Stomach (tissue), 9 donors: ENCODE data around the gene PIN1. TPM values are rescaled to one million over a fixed set of nuclear protein-coding genes. Genes with fewer than 3 reads are reported as not detected.

Experiments used
- DNase-seq, 2 donors: peaks; one replicate each; pipeline versions ENCODE4 v3.0.0 to v3.0.0-alpha.2; 2013 to 2019
- H3K27ac ChIP-seq, 5 donors: fragments of 200-600 bp in 4 of 5; sonication (generic) in 4 of 5; one replicate each; pipeline ENCODE4 v1.5.1; 2013 to 2019; ENCODE audit warnings: mild to moderate bottlenecking in 1 of 5, moderate library complexity in 1 of 5
- H3K27me3 ChIP-seq, 3 donors: fragments of 200-600 bp; sonication (generic); one replicate each; pipeline ENCODE4 v1.5.1; 2017 to 2019; ENCODE audit warnings: mixed run types in 1 of 3
- H3K36me3 ChIP-seq, 4 donors: fragments of 200-600 bp; sonication (generic); 1 replicate in 3 of 4; 2 replicates in 1 of 4; pipeline ENCODE4 v1.5.1; 2016 to 2019
- H3K4me1 ChIP-seq, 4 donors: fragments of 200-600 bp; sonication (generic); one replicate each; pipeline ENCODE4 v1.5.1; 2016 to 2019
- H3K4me3 ChIP-seq, 4 donors: fragments of 200-600 bp; sonication (generic) in 3 of 4; one replicate each; pipeline ENCODE4 v1.5.1; 2016 to 2019; ENCODE audit warnings: mild to moderate bottlenecking in 1 of 4
- H3K9me3 ChIP-seq, 4 donors: fragments of 200-600 bp; sonication (generic); one replicate each; pipeline ENCODE4 v1.5.1; 2016 to 2019
- EP300 ChIP-seq: sonication (generic); formaldehyde crosslinking; IDR thresholded peaks from one replicate; pipeline ENCODE4 v1.6.1; 2017; ENCODE audit warnings: antibody characterized with exemption
- POLR2A ChIP-seq, 4 donors: fragments of 450-650 bp; IDR thresholded peaks; one replicate each; pipeline ENCODE4 v1.6.1; 2016; ENCODE audit warnings: antibody characterized with exemption in 4 of 4, control low read depth in 2 of 4, mild to moderate bottlenecking in 1 of 4, moderate library complexity in 1 of 4
- POLR2AphosphoS5 ChIP-seq, 3 donors: sonication (generic); formaldehyde crosslinking; IDR thresholded peaks; one replicate each; pipeline ENCODE4 v1.6.1; 2016; ENCODE audit warnings: antibody characterized with exemption in 3 of 3
- WGBS, 5 donors: extraction: QIAGEN DNeasy Blood & Tissue Kit in 3 of 5; methylation state at CpG; one replicate each; pipeline versions ENCODE4 v1.1.5 to v1.1.7; 2013 to 2018; 5-methylcytosine and 5-hydroxymethylcytosine counted together
- intact Hi-C: fragments of 100-400 bp; cut with DNase I; formaldehyde crosslinking; loops from one replicate; pipeline ENCODE4 v1.15.1; 2023; ENCODE audit warnings: low total_unique reads
- polyA plus RNA-seq, 3 donors: library from polyadenylated mRNA; stranded (reverse); fragments of 200-250 nt; gene quantifications; one replicate each; pipeline ENCODE4 v1.2.3, GENCODE V29; 2013
- total RNA-seq, 5 donors: library from RNA; depleted of rRNA; stranded (reverse); fragments of >200 nt; gene quantifications; one replicate each; pipeline versions ENCODE4 v1.1.0 to v1.2.3, GENCODE V29; 2014 to 2016
- TF ChIP-seq, protein P1 (sequence below), 7 experiments: fragments of 450-650 bp in 4 of 7; fragments of 200-600 bp in 3 of 7; sonication (generic) in 3 of 7; IDR thresholded peaks; one replicate each; pipeline ENCODE4 v1.5.1; 2016 to 2019; ENCODE audit warnings: antibody characterized with exemption in 7 of 7, control low read depth in 2 of 7, mild to moderate bottlenecking in 1 of 7
- donor health status: healthy with polysubstance abuse.
- donor health status: Bipolar disorder and iron deficiency.
- donor health status: healthy.

PIN1 gene
- total and polyA plus RNA-seq, 8 donors = 24.2 to 105 (median 82.8) TPM

- intact Hi-C loops = no loop called here
- no peak for DNase-seq
- no peaks in the 10 kb centered on the region for H3K36me3 ChIP-seq
- H3K4me1 ChIP-seq = no peaks in the 10 kb centered on the region
- WGBS, 5 donors = 26 to 47% (median 40%) methylated on average over 13 to 16 of the region's 16 CpGs
- H3K9me3 ChIP-seq = no peaks in the 10 kb centered on the region
- TF ChIP-seq EP300 (no peak), POLR2AphosphoS5 (IDR thresholded peaks at IDR 0.05) (no peak), POLR2A (IDR thresholded peaks at IDR 0.05) (no peak)
- TF ChIP-seq, protein P1, sequence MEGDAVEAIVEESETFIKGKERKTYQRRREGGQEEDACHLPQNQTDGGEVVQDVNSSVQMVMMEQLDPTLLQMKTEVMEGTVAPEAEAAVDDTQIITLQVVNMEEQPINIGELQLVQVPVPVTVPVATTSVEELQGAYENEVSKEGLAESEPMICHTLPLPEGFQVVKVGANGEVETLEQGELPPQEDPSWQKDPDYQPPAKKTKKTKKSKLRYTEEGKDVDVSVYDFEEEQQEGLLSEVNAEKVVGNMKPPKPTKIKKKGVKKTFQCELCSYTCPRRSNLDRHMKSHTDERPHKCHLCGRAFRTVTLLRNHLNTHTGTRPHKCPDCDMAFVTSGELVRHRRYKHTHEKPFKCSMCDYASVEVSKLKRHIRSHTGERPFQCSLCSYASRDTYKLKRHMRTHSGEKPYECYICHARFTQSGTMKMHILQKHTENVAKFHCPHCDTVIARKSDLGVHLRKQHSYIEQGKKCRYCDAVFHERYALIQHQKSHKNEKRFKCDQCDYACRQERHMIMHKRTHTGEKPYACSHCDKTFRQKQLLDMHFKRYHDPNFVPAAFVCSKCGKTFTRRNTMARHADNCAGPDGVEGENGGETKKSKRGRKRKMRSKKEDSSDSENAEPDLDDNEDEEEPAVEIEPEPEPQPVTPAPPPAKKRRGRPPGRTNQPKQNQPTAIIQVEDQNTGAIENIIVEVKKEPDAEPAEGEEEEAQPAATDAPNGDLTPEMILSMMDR (IDR thresholded peaks at IDR 0.05) = no peak
- H3K27me3 ChIP-seq = peaks cover 0 to 13% (median 0%) of the 10 kb centered on the region in 3 donors
- no peak overlapping the region for H3K27ac ChIP-seq
- no peak overlapping the region for H3K4me3 ChIP-seq
Measured at GRCh38 chr19:9871626-9872338, 36.7 kb downstream of the PIN1 start.

GRCh38 chr19:9872618-9873242 lies 37.6 kb downstream of the PIN1 start:
- intact Hi-C loops = no loop called here
- 91 to 95% (median 94%) methylated on average over 8 of the region's 8 CpGs for WGBS, 5 donors
- DNase-seq = no peak
- TF ChIP-seq POLR2A (IDR thresholded peaks at IDR 0.05) (no peak), POLR2AphosphoS5 (IDR thresholded peaks at IDR 0.05) (no peak), EP300 (no peak)
- TF ChIP-seq, protein P1 (IDR thresholded peaks at IDR 0.05) = no peak
- no peak overlapping the region for H3K27ac ChIP-seq
- no peaks in the 10 kb centered on the region for H3K4me1 ChIP-seq
- no peaks in the 10 kb centered on the region for H3K36me3 ChIP-seq
- H3K9me3 ChIP-seq = no peaks in the 10 kb centered on the region
- H3K27me3 ChIP-seq = peaks cover 0 to 13% (median 0%) of the 10 kb centered on the region in 3 donors
- no peak overlapping the region for H3K4me3 ChIP-seq

GRCh38 chr19:9875031-9875627 lies 40.0 kb downstream of the PIN1 start:
- Histone ChIP-seq H3K4me1 (no peaks in the 10 kb centered on the region), H3K27ac (no peak overlapping the region), H3K9me3 (no peaks in the 10 kb centered on the region), H3K27me3 (peaks cover 0 to 26% (median 0%) of the 10 kb centered on the region in 3 donors), H3K36me3 (no peaks in the 10 kb centered on the region), H3K4me3 (no peak overlapping the region)
- intact Hi-C loops = no loop called here
- WGBS, 5 donors = 66 to 76% (median 72%) methylated on average over 13 of the region's 13 CpGs
- no peak for TF ChIP-seq EP300
- TF ChIP-seq POLR2A (IDR thresholded peaks at IDR 0.05) = no peak
- TF ChIP-seq POLR2AphosphoS5 (IDR thresholded peaks at IDR 0.05) = no peak
- TF ChIP-seq, protein P1 (IDR thresholded peaks at IDR 0.05) = no peak
- no peak for DNase-seq

GRCh38 chr19:9875796-9876195 lies 40.7 kb downstream of the PIN1 start:
- H3K4me3 ChIP-seq = no peak overlapping the region
- no peak for DNase-seq
- H3K27me3 ChIP-seq = peaks cover 0 to 28% (median 0%) of the 10 kb centered on the region in 3 donors
- no peak for TF ChIP-seq POLR2A (IDR thresholded peaks at IDR 0.05)
- no peak for TF ChIP-seq EP300
- no peak for TF ChIP-seq POLR2AphosphoS5 (IDR thresholded peaks at IDR 0.05)
- H3K36me3 ChIP-seq = no peaks in the 10 kb centered on the region
- intact Hi-C loops = no loop called here
- no peaks in the 10 kb centered on the region for H3K4me1 ChIP-seq
- no peaks in the 10 kb centered on the region for H3K9me3 ChIP-seq
- H3K27ac ChIP-seq = no peak overlapping the region
- WGBS, 5 donors = 70 to 77% (median 72%) methylated on average over 5 of the region's 5 CpGs
